Caco-2 (cell line): ENCODE measurements around the gene ID1. TPM values are rescaled to one million over a fixed set of nuclear protein-coding genes. Genes with fewer than 3 reads are reported as not detected.

Experiments used
- BruUV-seq: library from RNA; stranded (reverse); fragments of 400-500 nt; replicated peaks from 2 replicates; lab custom pipeline; 2021; lab: Mats Ljungman, UMichigan
- CTCF ChIA-PET: fragments of 300-600 bp; sonication (Branson Sonifier 250); formaldehyde crosslinking; loops from one replicate; lab custom pipeline; 2022; ENCODE audit warnings: antibody characterized with exemption; lab: Charles Lee
- POLR2A ChIA-PET: fragments of 300-600 bp; sonication (Branson Sonifier 250); formaldehyde crosslinking; loops from one replicate; lab custom pipeline; 2022; ENCODE audit warnings: antibody characterized with exemption; lab: Charles Lee
- DNase-seq, 2 experiments: peaks; one replicate each; pipeline versions ENCODE4 v3.0.0 to v3.0.0-alpha.2; 2020 to 2022
- H3K27me3 ChIP-seq: replicated peaks from 2 replicates; pipeline ENCODE4 v1.6.0; 2011; ENCODE audit warnings: low read length; ENCODE audit not compliant: control insufficient read depth, insufficient read depth
- H3K36me3 ChIP-seq: 2 replicates; pipeline ENCODE4 v1.5.1; 2011; ENCODE audit warnings: low read length; ENCODE audit not compliant: control insufficient read depth, insufficient read depth
- H3K4me1 ChIP-seq: fragments of 250-450 bp; sonication (Bioruptor Pico); 2 replicates; pipeline ENCODE4 v1.5.1; 2020; ENCODE audit warnings: mild to moderate bottlenecking
- H3K4me3 ChIP-seq: 2 replicates; pipeline ENCODE4 v1.5.1; 2011; ENCODE audit warnings: low read depth, mild to moderate bottlenecking, control low read depth, low read length
- H3K9me3 ChIP-seq: fragments of 250-450 bp; sonication (Bioruptor Pico); 2 replicates; pipeline ENCODE4 v1.5.1; 2020; ENCODE audit warnings: mild to moderate bottlenecking, moderate library complexity
- H3K27ac Mint-ChIP-seq: one replicate; pipeline ENCODE4 v1.8.0; 2022; ENCODE audit warnings: mixed read lengths; ENCODE audit not compliant: unreplicated experiment
- H3K27me3 Mint-ChIP-seq: one replicate; pipeline ENCODE4 v1.8.0; 2022; ENCODE audit warnings: mixed read lengths; ENCODE audit not compliant: insufficient read depth, unreplicated experiment
- H3K36me3 Mint-ChIP-seq: one replicate; pipeline ENCODE4 v1.8.0; 2022; ENCODE audit warnings: mild to moderate bottlenecking, mixed read lengths; ENCODE audit not compliant: insufficient read depth, unreplicated experiment
- H3K4me1 Mint-ChIP-seq: one replicate; pipeline ENCODE4 v1.8.0; 2022; ENCODE audit warnings: low read depth, mixed read lengths; ENCODE audit not compliant: unreplicated experiment
- H3K4me3 Mint-ChIP-seq: one replicate; pipeline ENCODE4 v1.8.0; 2022; ENCODE audit warnings: mild to moderate bottlenecking, moderate library complexity, mixed read lengths; ENCODE audit not compliant: unreplicated experiment
- H3K9me3 Mint-ChIP-seq: one replicate; pipeline ENCODE4 v1.8.0; 2022; ENCODE audit warnings: mixed read lengths; ENCODE audit not compliant: unreplicated experiment
- intact Hi-C: fragments of 100-400 bp; cut with micrococcal nuclease; formaldehyde crosslinking; loops from one replicate; pipeline ENCODE4 v1.10.0; 2022; ENCODE audit not compliant: unreplicated experiment
- total RNA-seq: library from RNA; stranded (reverse); gene quantifications from 2 replicates; pipeline ENCODE4 v1.2.3, GENCODE V29; 2022
- TF ChIP-seq, protein P1 (sequence below), 2 experiments: fragments of 200-600 bp in 1 of 2; IDR thresholded peaks; 1 replicate in 1 of 2; 2 replicates in 1 of 2; pipeline versions ENCODE4 v1.5.1 to v1.8.0; 2011 to 2022; ENCODE audit warnings: antibody characterized with exemption in 1 of 2, control low read depth in 1 of 2, inconsistent platforms in 1 of 2, low read depth in 1 of 2, low read length in 1 of 2, mild to moderate bottlenecking in 1 of 2, moderate library complexity in 1 of 2; ENCODE audit not compliant: insufficient read depth in 1 of 2, severe bottlenecking in 1 of 2, unreplicated experiment in 1 of 2

ID1 gene
- total RNA-seq, 1 experiment from 2014 or later: 163 TPM

DNA sequence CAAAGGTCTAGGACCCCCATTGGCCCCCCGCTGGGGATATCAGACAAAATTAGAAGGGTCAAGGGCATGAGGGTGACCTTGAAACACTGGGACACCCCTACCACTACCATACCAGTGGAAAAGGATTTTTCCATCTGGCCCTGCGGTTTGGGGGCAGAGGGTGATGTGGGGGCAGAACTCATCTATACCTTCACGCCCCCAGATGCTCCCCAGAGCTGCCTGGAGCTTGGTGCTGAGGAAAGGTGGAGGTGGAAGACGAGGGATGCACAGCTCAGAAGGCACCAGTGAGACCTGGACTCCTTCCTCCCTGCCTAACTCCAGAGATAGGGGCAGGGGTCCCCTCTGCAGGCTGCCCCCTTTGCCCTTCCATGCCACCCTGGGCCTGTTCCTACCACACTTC lies 33.7 kb downstream of the ID1 start:
- Histone ChIP-seq H3K9me3 (no peaks in the 10 kb centered on the region), H3K4me3 (no peak overlapping the region), H3K36me3 (no peaks in the 10 kb centered on the region), H3K4me1 (peaks cover 9% of the 10 kb centered on the region; the same call in 1 of the 2 replicates), H3K27me3 (no peaks in the 10 kb centered on the region)
- Mint-ChIP-seq H3K27me3 (no peaks in the 10 kb centered on the region), H3K4me1 (no peaks in the 10 kb centered on the region), H3K27ac (no peak overlapping the region), H3K9me3 (no peaks in the 10 kb centered on the region), H3K4me3 (no peak overlapping the region), H3K36me3 (no peaks in the 10 kb centered on the region)
- TF ChIP-seq, protein P1, sequence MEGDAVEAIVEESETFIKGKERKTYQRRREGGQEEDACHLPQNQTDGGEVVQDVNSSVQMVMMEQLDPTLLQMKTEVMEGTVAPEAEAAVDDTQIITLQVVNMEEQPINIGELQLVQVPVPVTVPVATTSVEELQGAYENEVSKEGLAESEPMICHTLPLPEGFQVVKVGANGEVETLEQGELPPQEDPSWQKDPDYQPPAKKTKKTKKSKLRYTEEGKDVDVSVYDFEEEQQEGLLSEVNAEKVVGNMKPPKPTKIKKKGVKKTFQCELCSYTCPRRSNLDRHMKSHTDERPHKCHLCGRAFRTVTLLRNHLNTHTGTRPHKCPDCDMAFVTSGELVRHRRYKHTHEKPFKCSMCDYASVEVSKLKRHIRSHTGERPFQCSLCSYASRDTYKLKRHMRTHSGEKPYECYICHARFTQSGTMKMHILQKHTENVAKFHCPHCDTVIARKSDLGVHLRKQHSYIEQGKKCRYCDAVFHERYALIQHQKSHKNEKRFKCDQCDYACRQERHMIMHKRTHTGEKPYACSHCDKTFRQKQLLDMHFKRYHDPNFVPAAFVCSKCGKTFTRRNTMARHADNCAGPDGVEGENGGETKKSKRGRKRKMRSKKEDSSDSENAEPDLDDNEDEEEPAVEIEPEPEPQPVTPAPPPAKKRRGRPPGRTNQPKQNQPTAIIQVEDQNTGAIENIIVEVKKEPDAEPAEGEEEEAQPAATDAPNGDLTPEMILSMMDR (IDR thresholded peaks at IDR 0.05; ENCODE audit: insufficient read depth in 1 of 2, low read depth in 1 of 2, low read length in 1 of 2, severe bottlenecking in 1 of 2, unreplicated experiment in 1 of 2): no peak
- intact Hi-C loops: no loop called here
- POLR2A ChIA-PET: no interaction called here
- CTCF ChIA-PET: interaction anchor here (3.5 kb wide), 1 partner anchor 85 kb away, joined by 13 read pairs; no protein-coding TSS in a partner anchor
- BruUV-seq: no TSS peak
- DNase-seq: no peak

DNA sequence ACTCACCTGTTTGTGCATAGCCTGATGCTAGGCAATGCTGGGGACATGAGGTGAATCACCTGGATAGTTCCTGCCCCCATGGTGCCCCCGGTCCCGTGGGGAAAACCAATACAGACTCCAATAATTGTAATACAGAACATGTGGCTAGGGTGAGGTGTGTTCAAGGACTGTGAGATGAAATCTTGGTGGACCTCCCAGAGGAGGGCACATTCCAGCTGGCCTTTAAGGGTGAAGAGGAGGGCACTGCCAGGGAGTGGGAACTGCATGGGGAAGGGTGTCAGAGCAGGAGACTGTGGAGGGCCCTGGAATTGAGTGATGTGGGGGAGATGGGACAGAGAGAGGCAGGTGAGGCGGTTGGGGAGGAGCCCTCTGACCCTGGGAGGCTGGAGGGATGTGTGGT lies 35.2 kb downstream of the ID1 start:
- H3K27ac Mint-ChIP-seq: no peak overlapping the region
- CTCF ChIA-PET: interaction anchor here (0.6 to 3.5 kb wide), 2 partner anchors 8 to 84 kb away, joined by 3 to 13 read pairs; no protein-coding TSS in a partner anchor
- TF ChIP-seq, protein P1 (IDR thresholded peaks at IDR 0.05; ENCODE audit: insufficient read depth in 1 of 2, low read depth in 1 of 2, low read length in 1 of 2, severe bottlenecking in 1 of 2, unreplicated experiment in 1 of 2): no peak

DNA sequence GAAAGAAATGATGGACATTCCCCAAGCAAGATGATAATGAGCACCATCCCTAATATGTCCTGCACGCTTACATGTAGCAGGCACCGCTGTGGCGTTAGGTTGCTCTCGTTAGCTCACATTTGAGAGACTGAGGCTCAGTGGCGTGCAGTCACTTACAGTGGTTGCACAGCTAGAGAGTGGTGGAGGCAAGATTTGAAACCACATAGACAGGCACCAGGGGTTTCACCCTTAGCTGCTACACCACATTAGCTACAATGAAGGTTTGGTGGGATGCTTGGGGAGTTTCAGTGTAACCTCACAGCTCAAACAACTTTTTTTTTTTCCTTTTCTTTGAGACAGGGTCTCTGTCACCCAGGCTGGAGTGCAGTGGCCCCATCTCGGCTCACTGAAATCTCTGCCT lies 36.3 kb downstream of the ID1 start:
- Mint-ChIP-seq H3K9me3 (no peaks in the 10 kb centered on the region), H3K27me3 (no peaks in the 10 kb centered on the region), H3K27ac (no peak overlapping the region), H3K36me3 (no peaks in the 10 kb centered on the region), H3K4me3 (no peak overlapping the region), H3K4me1 (no peaks in the 10 kb centered on the region)
- intact Hi-C loops: no loop called here
- CTCF ChIA-PET: interaction anchor here (0.7 to 3.5 kb wide), 4 partner anchors 20 to 82 kb away, joined by 3 to 13 read pairs (median 4); no protein-coding TSS in a partner anchor
- DNase-seq: no peak
- POLR2A ChIA-PET: no interaction called here
- H3K27me3 ChIP-seq: no peaks in the 10 kb centered on the region
- no peaks in the 10 kb centered on the region for H3K4me1 ChIP-seq
- no TSS peak for BruUV-seq
- no peaks in the 10 kb centered on the region for H3K9me3 ChIP-seq
- TF ChIP-seq, protein P1 (IDR thresholded peaks at IDR 0.05; ENCODE audit: insufficient read depth in 1 of 2, low read depth in 1 of 2, low read length in 1 of 2, severe bottlenecking in 1 of 2, unreplicated experiment in 1 of 2): no peak
- H3K36me3 ChIP-seq: no peaks in the 10 kb centered on the region
- H3K4me3 ChIP-seq: no peak overlapping the region

More for the DNA sequence above, 35.2 kb downstream of the ID1 start:
- BruUV-seq: no TSS peak
- H3K9me3 ChIP-seq: no peaks in the 10 kb centered on the region
- no peaks in the 10 kb centered on the region for H3K27me3 ChIP-seq
- Mint-ChIP-seq H3K4me1 (no peaks in the 10 kb centered on the region), H3K9me3 (no peaks in the 10 kb centered on the region), H3K4me3 (no peak overlapping the region), H3K36me3 (no peaks in the 10 kb centered on the region), H3K27me3 (no peaks in the 10 kb centered on the region)
- no peak overlapping the region for H3K4me3 ChIP-seq
- POLR2A ChIA-PET: no interaction called here
- DNase-seq: no peak
- H3K4me1 ChIP-seq: no peaks in the 10 kb centered on the region
- H3K36me3 ChIP-seq: no peaks in the 10 kb centered on the region
- intact Hi-C loops: no loop called here
